Measurements from ENCODE around the gene FBXW4.
"Not testable (repeated sequence)": the region's sequence is repeated elsewhere in the genome, so short reads cannot be mapped to it uniquely, and the experiment has no call there.

Gene FBXW4

DNA sequence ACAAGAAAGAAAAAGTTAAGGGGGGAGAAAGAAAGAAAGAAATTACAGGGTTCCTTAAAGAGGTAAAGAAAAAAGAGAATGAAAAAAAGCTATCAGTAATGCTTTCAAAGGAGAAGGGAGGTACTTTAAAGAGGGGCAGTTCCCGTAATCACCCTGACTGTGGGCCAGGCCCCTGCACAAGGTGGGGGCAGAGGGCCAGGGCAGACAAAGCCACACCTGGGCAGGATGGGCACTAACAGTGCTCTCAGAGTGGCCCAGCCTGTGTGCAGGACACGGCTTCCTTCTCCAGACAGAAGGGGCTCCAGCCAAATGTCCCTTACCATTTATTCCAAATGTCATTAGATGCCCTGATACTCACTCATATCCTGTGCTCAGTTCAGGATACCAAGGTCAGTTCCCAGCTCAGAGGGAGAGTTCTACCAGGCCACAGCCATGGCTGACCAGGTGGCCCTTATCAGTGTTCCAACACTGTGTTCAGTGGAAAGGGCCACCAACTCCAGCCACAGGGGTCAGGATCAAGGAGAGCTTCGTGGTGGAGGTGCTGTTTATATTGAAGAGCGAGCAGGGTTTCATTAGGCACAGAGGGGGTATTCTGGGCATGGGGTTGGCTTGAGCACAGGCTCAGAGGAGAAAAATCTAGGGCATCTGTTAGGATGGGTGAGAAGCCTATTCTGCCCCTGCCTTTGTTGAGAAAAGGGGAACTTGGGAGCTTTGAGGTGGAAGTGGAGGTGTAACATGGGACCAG, 77.0 kb downstream of the FBXW4 start:
- no peak for DNase-seq (ENCODE audit: low spot score)
- no peak for FAIRE-seq

DNA sequence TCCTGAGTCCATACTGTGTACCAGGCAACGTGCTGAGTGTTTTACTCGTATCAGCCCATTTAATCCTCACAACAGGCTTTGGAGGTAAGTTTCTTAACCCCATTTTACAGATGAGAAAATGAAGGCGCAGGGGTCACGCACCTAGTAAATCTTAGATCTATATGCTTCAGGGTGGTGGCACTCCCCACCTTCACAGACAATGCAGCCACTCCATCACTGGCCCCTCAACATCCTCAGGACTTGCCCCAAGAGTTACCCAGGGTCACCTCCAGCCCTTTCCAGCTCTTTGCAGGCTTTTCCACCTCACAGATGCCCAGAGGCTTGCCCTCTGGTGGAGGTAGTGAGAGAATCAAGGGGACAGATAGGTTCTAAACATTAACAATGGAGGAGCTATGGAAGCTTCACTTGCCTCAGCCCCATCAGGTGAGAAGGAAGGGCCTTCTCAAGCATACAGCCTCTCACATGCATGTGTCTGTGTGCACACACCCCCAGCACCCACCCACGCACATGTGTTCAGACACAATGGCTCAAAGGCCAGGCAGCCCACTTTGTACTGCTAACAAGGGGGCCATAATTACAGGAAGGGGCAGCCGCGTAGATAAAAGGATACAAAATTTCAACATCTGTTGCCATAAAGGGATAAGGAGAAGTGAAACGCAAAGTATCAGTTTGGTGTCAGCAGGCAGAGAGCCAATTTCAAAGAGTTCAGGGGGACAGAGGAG, 77.7 kb downstream of the FBXW4 start:
- no peak for FAIRE-seq
- DNase-seq (ENCODE audit: low spot score): no peak

DNA sequence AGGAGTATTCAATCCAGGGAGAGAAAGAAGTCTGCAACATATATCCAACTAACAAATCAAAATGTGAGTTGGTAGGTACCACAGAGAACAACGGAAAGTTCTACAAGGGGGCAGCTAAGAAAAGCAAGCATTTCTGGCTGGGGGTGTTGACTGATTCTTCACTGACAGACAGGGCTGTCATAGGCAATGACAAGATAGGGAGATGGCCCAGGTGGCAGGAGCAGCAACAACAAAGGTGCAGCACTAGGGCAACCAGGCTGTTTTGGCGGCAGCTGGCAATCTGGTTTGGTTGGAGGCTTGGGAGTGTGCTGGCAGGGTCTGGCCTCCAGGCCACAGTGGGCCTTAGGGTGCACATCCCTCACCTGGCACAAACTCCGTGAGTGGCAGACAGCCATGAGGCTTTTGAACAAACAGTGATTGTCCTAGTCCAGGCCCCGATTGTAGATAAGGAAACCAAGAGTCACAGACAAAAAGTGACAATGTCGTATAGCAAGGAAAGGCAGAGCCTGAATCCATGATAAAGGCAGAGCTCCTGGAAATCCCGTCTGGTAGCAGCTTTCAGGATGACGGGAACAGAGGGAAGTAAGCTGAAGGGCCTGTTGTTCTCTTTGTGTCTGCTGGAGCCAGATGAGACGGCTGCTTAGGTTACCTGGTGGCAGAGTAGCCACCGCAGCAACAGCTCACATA, 78.4 kb downstream of the FBXW4 start:
- DNase-seq (ENCODE audit: low spot score): no peak
- no peak for FAIRE-seq

DNA sequence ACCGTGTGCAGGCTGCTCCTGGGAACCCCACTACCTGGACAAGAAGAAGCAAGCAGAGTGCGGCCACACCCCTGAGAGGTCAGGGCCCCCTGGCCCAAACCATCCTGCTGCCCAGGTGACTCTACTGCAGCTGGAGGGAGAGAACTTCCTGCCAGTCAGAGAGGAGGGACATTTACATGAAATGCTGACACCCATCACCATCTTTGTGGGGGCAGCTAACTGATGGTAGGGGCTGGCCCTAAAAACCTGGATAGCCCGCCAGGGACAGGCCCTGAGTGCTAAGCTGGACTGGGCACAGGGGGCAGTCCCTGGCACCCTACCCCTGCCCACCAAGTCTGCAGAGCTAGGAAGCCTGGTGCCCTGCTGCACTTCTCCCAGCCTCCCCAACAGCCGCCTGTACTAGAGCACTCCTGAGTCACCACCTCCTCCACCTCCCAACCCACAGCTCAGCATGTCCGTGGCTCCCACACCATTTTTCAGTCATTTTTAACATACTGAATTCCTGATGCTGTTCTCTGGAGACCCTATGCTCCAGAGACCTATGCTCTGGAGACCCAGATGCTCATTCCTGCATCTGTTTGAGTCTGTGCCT, 79.3 kb downstream of the FBXW4 start:
- no peak for DNase-seq (ENCODE audit: low spot score)
- FAIRE-seq: no peak

DNA sequence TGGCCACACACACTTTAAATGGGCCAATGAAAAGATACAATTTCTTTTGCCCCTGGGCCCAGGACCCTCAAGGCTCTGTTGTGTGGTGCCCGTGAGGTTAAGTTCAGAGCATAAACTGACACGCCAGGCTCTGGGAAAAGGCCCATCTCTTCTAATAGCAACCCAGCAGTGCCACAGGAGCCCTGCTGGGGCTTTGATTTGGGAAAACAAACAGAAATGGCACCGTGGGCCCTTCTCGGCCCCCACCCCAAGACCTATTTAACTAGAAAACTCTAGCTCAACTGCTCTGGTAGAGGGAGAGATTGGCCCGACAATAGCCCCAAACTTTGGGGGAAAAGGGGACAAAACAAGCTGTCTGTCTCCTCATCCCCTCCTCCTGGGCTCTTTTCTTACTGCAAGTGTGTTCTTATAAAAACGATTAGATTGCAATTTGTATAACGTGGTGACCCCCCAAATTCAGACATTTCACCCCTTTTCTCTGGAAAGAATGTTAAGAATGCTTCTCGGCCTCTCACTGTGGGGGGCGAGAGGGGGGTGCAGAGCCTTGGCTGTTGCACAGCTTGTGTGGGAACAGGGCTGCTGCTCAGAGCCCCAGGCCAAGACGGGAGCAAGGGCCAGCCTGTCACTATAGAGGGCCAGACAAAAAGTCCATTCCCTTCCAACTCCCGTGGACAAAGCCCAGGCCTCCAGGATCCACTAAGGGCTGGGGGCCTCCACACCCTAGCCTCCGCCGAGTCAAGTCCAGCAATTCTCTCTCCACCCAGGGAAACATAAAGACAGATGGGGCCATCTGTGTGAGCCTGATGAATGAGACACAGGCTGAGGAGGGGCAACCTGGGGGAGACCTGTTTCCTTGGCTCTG, 80.1 kb downstream of the FBXW4 start:
- no peak for DNase-seq (ENCODE audit: low spot score)

DNA sequence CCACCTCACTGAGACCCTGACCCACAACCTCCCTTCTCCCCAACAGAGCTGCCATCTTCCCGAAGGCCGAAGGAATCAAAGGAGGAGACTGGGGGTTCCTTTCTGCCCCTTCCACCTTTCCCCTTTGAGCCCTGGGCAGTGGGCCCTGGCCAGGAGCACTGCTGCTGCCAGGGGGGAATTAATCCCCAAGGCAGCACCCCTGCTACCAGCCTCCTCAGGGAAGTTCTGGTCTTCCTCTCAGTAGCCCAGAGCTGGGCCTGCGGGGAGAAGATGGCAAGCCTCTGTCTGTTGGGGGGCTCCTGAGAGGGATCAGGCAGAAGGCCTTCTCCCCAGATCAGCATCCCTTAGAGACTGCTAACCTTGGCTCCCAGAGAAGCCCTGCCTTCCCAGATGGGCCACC, 81.3 kb downstream of the FBXW4 start:
- DNase-seq (ENCODE audit: low spot score): no peak
- no peak for FAIRE-seq

More for the DNA sequence above, 80.1 kb downstream of the FBXW4 start:
- no peak for FAIRE-seq

DNA sequence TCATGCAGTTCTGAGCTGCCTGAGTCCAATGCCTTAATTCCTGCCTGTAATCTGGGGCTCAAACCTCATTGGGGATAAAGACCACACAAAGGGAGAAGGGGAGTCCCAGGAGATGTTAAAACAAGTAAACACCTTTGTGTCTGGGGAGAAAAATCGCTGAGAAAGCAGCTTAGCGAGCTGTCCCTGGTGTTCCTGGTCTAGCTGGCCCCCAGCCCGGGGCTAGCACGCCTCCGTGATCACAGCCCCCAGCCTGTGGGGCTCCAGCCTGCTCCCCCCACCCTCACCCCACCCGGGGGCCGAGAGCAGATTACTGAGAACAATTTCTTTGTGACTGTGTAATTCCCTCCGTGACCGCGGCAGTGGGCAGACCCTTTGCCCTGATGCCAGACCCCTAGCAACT, 82.1 kb downstream of the FBXW4 start:
- DNase-seq (ENCODE audit: low spot score): no peak
- no peak for FAIRE-seq

DNA sequence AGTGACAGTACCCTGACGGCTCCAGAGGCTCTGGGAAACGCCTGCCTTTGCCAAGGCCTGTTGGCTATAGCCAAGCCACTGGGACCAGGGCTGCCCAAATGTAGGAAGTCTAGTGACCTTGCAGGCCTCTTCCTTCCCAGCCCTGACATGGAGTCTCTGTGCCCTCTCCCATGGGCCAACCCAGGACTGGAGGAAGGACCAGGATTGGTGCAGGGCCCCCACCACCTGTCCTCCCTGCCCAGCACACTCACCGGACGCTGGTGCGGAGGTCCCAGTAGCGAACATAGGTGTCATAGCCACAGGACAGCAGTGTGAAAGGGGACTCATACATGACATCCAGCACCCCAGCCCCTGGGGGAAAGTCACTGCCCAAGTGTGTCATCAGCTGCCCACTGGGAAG, 82.9 kb downstream of the FBXW4 start:
- FAIRE-seq (no peak), DNase-seq (ENCODE audit: low spot score) (no peak)

DNA sequence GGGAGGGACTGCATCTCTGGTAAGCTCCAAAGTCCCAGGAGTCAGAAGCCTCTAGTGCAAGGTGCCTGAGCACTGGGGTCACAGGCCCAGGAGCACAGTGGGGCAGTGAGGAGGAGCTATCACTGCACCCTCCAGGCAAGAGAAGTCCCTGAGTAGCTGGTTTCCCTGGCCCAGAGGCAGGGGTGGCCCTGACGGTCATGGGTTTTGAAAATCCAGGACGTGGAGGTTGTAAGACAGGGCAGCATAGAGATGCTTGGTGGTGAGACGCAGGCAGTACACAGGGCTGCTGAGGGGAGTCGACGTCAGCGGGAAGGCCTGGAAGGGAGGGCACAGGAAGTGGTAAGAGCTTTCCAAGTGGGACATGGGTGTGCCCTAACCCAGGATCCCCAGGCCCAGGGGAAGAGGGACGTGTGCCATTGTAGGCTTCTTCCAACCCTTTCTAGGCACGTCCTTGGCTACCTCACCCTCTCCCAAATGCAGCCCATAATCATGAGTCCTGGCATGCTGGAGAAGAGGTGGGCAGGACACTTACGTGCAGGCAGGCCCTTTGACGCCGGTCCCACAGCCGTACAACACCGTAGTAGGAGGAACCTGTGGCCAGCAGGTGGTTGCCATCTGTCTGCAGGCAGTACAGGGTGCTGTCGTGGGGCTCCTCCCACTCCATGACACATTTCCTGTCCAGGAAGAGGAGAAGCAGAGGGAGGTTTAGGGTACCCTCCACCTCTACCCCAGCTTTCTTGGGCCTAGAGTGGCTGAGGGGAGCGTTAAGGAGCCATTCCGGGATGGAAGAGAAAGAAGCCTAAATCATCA, 83.7 kb downstream of the FBXW4 start:
- no peak for DNase-seq (ENCODE audit: low spot score)
- FAIRE-seq: peak; percentile 27

DNA sequence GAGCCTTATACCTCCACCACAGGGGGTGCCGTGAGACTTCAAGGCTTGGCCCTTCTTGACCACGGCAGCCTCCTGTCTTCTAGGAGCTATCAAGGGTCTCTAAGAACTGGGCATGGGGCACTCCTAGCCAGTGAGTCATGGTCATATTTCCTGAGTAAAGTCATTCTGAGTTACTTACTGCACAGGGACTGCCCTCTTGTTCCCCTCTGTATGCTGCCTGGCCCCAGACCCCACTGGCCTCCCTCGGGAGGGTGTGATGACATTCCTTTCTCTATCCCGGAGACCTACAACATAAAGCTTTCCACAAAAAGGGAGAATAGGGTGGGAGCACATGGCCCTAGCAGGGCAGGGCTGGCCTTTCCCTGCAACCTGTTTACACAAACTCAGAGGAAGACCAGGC, 85.5 kb downstream of the FBXW4 start:
- DNase-seq (ENCODE audit: low spot score): no peak
- no peak for FAIRE-seq

DNA sequence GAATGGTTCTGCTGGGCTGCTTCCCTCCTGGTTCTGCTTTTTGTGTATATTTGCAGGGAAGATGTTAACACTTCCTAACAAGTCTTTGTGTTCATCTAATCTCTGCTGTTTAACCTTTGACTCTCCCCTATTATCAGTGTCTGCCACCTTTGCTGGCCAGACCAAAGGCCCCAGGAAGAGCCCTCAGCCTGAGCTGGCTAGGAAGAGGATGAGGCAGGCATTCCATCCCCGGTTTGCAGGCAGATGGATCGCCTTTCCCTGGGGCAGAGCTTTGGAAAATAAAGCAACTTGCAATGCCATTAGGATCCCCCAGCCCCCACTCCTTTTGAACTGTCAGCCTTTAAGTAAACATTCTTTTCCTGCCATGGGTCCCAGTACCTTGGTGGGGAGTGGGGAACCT, 87.8 kb downstream of the FBXW4 start:
- DNase-seq (ENCODE audit: low spot score): no peak

DNA sequence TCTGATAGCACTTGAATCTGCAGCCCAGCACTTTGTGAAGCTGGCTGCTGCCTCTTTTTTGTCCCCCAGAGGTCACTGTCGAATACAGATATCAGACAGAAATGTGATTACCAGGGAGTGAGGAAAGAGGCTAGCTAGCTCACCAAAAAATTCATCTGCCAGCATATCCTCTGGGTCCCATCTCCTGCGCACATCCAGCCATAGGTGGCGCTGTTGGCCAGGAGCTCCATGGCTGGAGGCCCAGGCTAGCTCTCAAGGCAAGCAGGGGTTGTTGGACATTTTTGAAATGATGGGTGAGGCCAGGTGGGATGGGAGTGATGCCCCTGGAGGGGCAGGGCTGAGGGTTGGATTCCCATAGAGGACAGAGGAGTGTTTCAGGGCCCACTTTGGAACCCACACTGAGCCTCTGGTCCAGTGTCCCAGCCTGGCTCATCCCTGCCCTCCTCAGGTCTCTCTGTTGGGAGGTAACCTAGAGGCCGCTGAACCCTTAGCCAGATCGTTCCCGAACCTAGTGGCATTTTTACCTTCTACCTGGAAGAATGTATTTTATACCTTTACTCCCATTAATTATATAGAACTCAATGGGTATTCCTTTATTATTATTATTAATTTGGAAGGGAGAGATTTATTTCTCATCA, 92.1 kb downstream of the FBXW4 start:
- DNase-seq (ENCODE audit: low spot score) (peak; percentile 82), FAIRE-seq (peak; percentile 30)

More for the DNA sequence above, 87.8 kb downstream of the FBXW4 start:
- FAIRE-seq: no peak

DNA sequence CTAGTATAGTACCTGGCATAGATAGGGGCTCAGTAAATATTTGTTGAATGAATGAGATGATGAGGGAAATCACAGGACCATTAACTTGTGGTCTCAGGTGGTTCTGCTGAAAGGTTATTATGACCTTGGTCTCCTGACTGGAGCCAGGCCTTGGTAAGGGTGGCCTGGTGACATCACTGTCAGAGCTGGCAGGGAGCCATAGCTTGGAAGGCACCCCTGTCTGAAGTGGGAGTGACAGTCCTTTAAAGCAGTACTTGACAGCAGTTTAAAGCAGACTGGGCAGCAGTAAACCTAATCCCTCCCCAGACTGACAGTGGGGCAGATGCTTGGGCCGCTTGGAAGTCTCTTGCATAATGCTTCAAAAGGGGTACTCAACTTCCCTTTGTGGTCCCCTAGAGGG, 93.4 kb downstream of the FBXW4 start:
- FAIRE-seq: no peak
- DNase-seq (ENCODE audit: low spot score): no peak

DNA sequence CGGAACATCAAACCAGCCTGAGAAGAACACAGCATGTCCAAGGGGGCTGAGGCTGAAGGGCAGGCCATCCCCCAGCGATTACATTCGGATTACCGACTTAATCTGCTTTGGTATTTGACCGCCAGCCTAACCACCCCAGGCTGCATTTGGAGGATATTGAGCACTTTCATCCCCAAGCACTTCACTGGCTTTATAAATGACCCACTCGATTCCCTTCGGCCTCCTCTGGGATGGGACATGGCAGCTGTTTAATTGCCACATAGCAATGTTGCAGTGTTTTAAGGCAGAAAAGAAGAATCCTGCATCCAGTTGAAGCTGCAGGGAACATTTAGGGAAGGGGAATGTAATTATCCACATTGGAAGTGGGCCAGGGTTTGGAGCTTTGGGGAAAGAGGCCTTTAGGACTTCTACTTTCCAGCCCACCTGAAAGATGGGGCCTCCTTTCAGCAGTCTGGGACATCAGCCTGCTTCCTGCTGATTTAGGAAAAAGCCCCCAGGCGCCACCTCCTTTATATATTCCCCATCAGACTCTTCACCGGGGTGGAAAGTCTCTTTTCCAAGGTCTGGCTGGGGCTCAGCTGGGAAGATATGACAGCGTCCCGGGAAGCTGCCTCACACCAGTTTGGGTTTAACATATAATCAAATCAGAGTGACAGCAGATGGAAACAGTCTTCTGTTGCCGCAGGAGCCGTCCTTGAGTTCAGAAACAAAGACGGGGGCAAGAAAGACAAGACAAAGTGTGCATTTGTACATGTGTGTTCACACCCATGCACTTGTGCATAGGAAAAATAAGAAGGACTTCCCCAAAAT, 97.7 kb downstream of the FBXW4 start:
- DNase-seq (ENCODE audit: low spot score) (no peak), FAIRE-seq (no peak)

DNA sequence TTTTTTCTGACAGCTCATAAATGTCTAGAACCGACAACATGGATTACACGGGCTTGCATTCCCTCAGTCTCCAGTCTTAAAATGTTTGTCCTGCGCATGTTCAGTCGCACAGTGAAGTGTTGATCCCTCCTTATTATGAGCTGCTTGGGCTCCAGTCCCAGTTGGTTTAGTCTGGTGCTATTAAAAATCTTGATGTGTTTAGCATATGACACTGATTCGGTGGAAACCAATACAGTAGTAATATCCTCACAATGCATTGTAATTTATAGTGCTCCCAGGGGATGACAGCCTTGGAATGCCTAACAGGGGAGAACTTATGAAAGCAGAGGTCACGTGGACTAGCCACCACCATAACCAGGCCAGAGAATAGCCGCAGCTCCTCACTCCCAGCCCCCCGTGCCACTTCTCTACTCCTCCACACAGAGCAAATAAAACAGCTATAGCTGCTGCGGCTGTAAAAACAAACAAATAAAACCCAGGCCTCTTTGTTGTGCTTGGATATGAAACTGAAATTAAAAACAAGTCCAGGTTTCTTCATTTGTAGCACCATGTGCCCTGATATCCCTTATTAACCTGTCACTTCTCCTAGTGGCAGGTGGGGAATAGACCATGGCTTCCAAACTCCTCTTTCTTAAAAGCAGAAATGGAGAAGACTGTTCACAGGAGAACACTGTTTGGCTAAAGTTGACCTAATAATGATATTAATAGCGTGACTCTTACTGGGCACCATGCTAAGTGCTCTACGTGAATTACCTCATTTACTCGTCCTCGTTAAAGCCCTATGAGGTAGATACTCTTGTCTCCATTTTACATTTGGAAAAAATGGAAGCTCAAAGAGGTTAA, 99.2 kb downstream of the FBXW4 start:
- FAIRE-seq (no peak), DNase-seq (ENCODE audit: low spot score) (no peak)

DNA sequence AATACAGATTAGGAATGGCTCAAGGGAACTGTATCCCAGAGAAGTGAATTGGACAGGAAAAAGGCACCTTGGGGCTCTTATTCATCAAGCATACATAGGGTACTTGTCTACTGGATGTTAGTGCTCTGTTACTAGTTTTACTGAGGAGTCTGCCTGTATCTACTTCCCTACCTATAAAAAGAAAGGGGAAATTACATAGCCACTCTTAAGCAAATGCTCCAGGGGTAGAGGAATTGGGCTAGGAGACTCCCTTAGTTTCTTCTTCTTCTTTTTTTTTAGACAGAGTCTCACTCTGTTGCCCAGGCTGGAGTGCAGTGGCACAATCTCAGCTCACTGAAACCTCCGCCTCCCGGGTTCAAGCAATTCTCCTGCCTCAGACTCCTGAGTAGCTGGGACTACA, 101.6 kb downstream of the FBXW4 start:
- not testable (repeated sequence) for FAIRE-seq; DNase-seq (ENCODE audit: low spot score)

DNA sequence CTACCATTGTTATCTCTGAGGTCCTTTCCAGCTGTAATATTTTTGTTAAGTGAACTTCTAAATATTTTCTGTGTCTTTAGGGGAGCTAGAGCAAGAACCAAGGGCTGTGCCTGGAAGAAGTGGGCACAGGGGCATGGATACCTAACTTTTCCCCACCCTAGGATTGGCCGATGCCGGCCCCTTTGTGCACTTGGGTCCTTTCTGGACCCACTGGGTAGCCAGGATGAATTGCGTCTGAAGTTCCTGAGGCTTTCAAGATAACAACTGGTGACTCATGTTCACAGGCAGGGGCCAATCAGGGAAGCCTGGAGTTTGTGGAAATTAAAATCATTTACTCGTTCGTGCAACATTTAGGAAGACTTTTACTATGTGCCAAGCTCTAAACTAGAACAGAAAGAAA, 106.1 kb downstream of the FBXW4 start:
- DNase-seq (ENCODE audit: low spot score) (peak; percentile 50), FAIRE-seq (no peak)

Measured in urothelium cell line (cell line).